ENCODE data around the gene TMEM204. TPM values are rescaled to one million over a fixed set of nuclear protein-coding genes. Genes with fewer than 3 reads are reported as not detected.

The TMEM204 gene
- total and polyA plus RNA-seq, 2 donors (not counting 1 experiment from before 2014, with no cell fraction given), result 0.27 to 2.7 TPM

- no peaks in the 10 kb centered on the region for H3K27me3 Mint-ChIP-seq
- Histone ChIP-seq H3K4me2 (replicated peaks; ENCODE audit: low read depth, low read length, poor library complexity, severe bottlenecking) (no peak overlapping the region), H4K20me1 (ENCODE audit: control insufficient read depth, insufficient read depth, low read length, poor library complexity, severe bottlenecking) (no peaks in the 10 kb centered on the region), H3K27me3 (replicated peaks in 1 of 4; ENCODE audit: control extremely low read depth in 1 of 4, control insufficient read depth in 3 of 4, insufficient read depth in 4 of 4, low read length in 3 of 4) (no peaks in the 10 kb centered on the region), H3K27ac (ENCODE audit: low read length in 2 of 2) (no peak overlapping the region), H3K9me3 (ENCODE audit: control extremely low read depth in 1 of 3, control insufficient read depth in 2 of 3, insufficient read depth in 1 of 3, low read length in 2 of 3) (peaks cover 0 to 12% (median 4%) of the 10 kb centered on the region in 3 donors), H3K9ac (ENCODE audit: low read length) (no peak overlapping the region), H3K4me1 (ENCODE audit: control insufficient read depth in 2 of 2, insufficient read depth in 2 of 2, low read length in 2 of 2) (no peaks in the 10 kb centered on the region), H3K79me2 (ENCODE audit: control insufficient read depth, insufficient read depth, low read length) (no peaks in the 10 kb centered on the region), H3K36me3 (replicated peaks in 1 of 2; ENCODE audit: control extremely low read depth in 1 of 2, control insufficient read depth in 1 of 2, extremely low read depth in 1 of 2, insufficient read depth in 2 of 2, low read length in 1 of 2) (peaks cover 0 to 19% of the 10 kb centered on the region in 2 experiments), H2AFZ (ENCODE audit: insufficient read depth, low read depth, low read length, poor library complexity, severe bottlenecking) (no peak overlapping the region), H3K4me3 (ENCODE audit: control extremely low read depth in 1 of 5, extremely low read depth in 1 of 5, insufficient read depth in 1 of 5, low read depth in 2 of 5, low read length in 4 of 5) (no peak overlapping the region)
- CTCF ChIA-PET, result no interaction called here
- H3K9me3 Mint-ChIP-seq (ENCODE audit: insufficient read depth), result no peaks in the 10 kb centered on the region
- DNase-seq (no peak), ATAC-seq (ENCODE audit: low read depth) (no peak)
- no peak for TF ChIP-seq CTCF (IDR thresholded peaks at IDR 0.05)
- TF ChIP-seq EZH2 (IDR thresholded peaks at IDR 0.05; ENCODE audit: borderline replicate concordance, insufficient read depth, low read depth, low read length, poor library complexity, severe bottlenecking), result no peak
- no peaks in the 10 kb centered on the region for H3K4me1 Mint-ChIP-seq
- WGBS (ENCODE audit: insufficient coverage), result 91% methylated on average over 42 of the region's 44 CpGs
- H3K27ac Mint-ChIP-seq, result no peak overlapping the region
- no peak overlapping the region for H3K4me3 Mint-ChIP-seq
- POLR2A ChIA-PET, result no interaction called here
- intact Hi-C loops (cut with micrococcal nuclease), result no loop called here
These were observed 23.9 kb upstream of the TMEM204 start for GRCh38 chr16:1509307-1510221.

- H3K27ac ChIP-seq (ENCODE audit: low read length in 2 of 2), result no peak overlapping the region
- POLR2A ChIA-PET, result no interaction called here
- H3K79me2 ChIP-seq (ENCODE audit: control insufficient read depth, insufficient read depth, low read length), result no peaks in the 10 kb centered on the region
- H2AFZ ChIP-seq (ENCODE audit: insufficient read depth, low read depth, low read length, poor library complexity, severe bottlenecking), result no peak overlapping the region
- no peaks in the 10 kb centered on the region for H3K4me1 ChIP-seq (ENCODE audit: control insufficient read depth in 2 of 2, insufficient read depth in 2 of 2, low read length in 2 of 2)
- peaks cover 0 to 19% of the 10 kb centered on the region in 2 experiments for H3K36me3 ChIP-seq (replicated peaks in 1 of 2; ENCODE audit: control extremely low read depth in 1 of 2, control insufficient read depth in 1 of 2, extremely low read depth in 1 of 2, insufficient read depth in 2 of 2, low read length in 1 of 2)
- H3K4me1 Mint-ChIP-seq, result no peaks in the 10 kb centered on the region
- no peak for DNase-seq
- CTCF ChIA-PET, result no interaction called here
- ATAC-seq (ENCODE audit: low read depth), result no peak
- H3K4me3 Mint-ChIP-seq, result no peak overlapping the region
- WGBS (ENCODE audit: insufficient coverage), result 96% methylated on average over 10 of the region's 10 CpGs
- H3K4me3 ChIP-seq (ENCODE audit: control extremely low read depth in 1 of 5, extremely low read depth in 1 of 5, insufficient read depth in 1 of 5, low read depth in 2 of 5, low read length in 4 of 5), result no peak overlapping the region
- TF ChIP-seq CTCF (IDR thresholded peaks at IDR 0.05), result no peak
- no peak for TF ChIP-seq EZH2 (IDR thresholded peaks at IDR 0.05; ENCODE audit: borderline replicate concordance, insufficient read depth, low read depth, low read length, poor library complexity, severe bottlenecking)
- H3K27ac Mint-ChIP-seq, result no peak overlapping the region
- no peaks in the 10 kb centered on the region for H3K9me3 Mint-ChIP-seq (ENCODE audit: insufficient read depth)
- no peak overlapping the region for H3K4me2 ChIP-seq (replicated peaks; ENCODE audit: low read depth, low read length, poor library complexity, severe bottlenecking)
- H3K27me3 Mint-ChIP-seq, result no peaks in the 10 kb centered on the region
- H3K27me3 ChIP-seq (replicated peaks in 1 of 4; ENCODE audit: control extremely low read depth in 1 of 4, control insufficient read depth in 3 of 4, insufficient read depth in 4 of 4, low read length in 3 of 4), result no peaks in the 10 kb centered on the region
- H3K9ac ChIP-seq (ENCODE audit: low read length), result no peak overlapping the region
- no peaks in the 10 kb centered on the region for H4K20me1 ChIP-seq (ENCODE audit: control insufficient read depth, insufficient read depth, low read length, poor library complexity, severe bottlenecking)
- H3K9me3 ChIP-seq (ENCODE audit: control extremely low read depth in 1 of 3, control insufficient read depth in 2 of 3, insufficient read depth in 1 of 3, low read length in 2 of 3), result peaks cover 0 to 15% (median 7%) of the 10 kb centered on the region in 3 donors
- intact Hi-C loops (cut with micrococcal nuclease), result no loop called here
These were observed 23.2 kb upstream of the TMEM204 start for GRCh38 chr16:1510272-1510671.
